ENCODE results near the gene RIMKLB. TPM values are rescaled to one million over a fixed set of nuclear protein-coding genes. Genes with fewer than 3 reads are reported as not detected.

RIMKLB gene, protein sequence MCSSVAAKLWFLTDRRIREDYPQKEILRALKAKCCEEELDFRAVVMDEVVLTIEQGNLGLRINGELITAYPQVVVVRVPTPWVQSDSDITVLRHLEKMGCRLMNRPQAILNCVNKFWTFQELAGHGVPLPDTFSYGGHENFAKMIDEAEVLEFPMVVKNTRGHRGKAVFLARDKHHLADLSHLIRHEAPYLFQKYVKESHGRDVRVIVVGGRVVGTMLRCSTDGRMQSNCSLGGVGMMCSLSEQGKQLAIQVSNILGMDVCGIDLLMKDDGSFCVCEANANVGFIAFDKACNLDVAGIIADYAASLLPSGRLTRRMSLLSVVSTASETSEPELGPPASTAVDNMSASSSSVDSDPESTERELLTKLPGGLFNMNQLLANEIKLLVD
- total RNA-seq, result 1 to 10 TPM; 4.3 to 6.0 TPM

DNA sequence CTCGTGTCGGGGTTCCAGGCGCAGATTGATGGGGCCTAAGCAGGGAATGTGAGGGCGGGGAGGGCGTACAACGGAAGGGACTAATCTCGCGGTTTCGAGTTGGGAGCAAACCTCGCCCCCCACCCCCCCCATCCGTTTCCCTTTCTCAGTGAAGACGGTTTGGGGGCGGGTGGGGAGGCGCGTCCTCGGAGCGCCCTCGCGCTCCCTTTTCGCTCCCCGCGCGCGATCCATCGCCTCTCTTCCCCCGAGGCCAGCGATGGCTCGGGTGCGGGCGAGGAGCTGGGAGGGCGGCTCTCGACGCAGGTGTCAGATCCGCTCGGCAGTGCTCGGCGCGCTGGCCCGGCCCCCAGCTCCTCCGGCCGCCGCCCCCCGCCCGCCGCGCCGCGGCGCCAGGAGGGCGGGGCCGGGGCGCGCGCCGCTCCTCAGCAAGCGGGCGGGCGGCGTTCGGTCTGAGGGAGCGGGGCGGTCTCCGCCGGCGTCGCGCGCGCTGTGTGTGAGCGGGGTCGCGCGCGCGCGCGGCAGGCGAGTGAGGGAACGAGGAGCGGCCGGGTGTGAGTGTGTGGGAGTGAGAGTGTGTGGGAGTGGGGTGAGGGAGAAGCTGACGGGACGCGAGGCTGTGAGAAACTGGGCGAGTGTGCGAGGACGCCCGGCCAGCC, at the start of gene RIMKLB:
RIMKLB (plus strand) TSS at position 516 of the 656 bp plus-strand sequence. CDS start 15,876 bp downstream, outside the sequence.
- Histone ChIP-seq H3K4me1 (no peaks in the 10 kb centered on the region), H3K27me3 (no peaks in the 10 kb centered on the region), H3K9ac (ENCODE audit: low read depth in 2 of 2, low read length in 2 of 2) (peak within 1 kb of the TSS; percentile 26 to 93), H3K9me3 (no peaks in the 10 kb centered on the region), H3K4me3 (peak within 1 kb of the TSS; percentile 61), H3K27ac (peak within 1 kb of the TSS; percentile 58), H3K36me3 (no peaks in the 10 kb centered on the region)
- TF ChIP-seq, protein P1, sequence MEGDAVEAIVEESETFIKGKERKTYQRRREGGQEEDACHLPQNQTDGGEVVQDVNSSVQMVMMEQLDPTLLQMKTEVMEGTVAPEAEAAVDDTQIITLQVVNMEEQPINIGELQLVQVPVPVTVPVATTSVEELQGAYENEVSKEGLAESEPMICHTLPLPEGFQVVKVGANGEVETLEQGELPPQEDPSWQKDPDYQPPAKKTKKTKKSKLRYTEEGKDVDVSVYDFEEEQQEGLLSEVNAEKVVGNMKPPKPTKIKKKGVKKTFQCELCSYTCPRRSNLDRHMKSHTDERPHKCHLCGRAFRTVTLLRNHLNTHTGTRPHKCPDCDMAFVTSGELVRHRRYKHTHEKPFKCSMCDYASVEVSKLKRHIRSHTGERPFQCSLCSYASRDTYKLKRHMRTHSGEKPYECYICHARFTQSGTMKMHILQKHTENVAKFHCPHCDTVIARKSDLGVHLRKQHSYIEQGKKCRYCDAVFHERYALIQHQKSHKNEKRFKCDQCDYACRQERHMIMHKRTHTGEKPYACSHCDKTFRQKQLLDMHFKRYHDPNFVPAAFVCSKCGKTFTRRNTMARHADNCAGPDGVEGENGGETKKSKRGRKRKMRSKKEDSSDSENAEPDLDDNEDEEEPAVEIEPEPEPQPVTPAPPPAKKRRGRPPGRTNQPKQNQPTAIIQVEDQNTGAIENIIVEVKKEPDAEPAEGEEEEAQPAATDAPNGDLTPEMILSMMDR (IDR thresholded peaks at IDR 0.05), result no peak
- intact Hi-C loops (cut with DNase I), result no loop called here
- DNase-seq, result peak; percentile 68

GRCh38 chr12:8648576-8649205, 49.1 kb upstream of the RIMKLB start:
- Histone ChIP-seq H3K36me3 (no peaks in the 10 kb centered on the region), H3K4me3 (no peak overlapping the region), H3K27ac (no peak overlapping the region), H3K27me3 (no peaks in the 10 kb centered on the region), H3K4me1 (no peaks in the 10 kb centered on the region), H3K9me3 (no peaks in the 10 kb centered on the region), H3K9ac (ENCODE audit: low read depth in 2 of 2, low read length in 2 of 2) (no peak overlapping the region)
- intact Hi-C loops (cut with DNase I), result no loop called here
- DNase-seq, result no peak
- TF ChIP-seq, protein P1 (IDR thresholded peaks at IDR 0.05), result no peak

DNA sequence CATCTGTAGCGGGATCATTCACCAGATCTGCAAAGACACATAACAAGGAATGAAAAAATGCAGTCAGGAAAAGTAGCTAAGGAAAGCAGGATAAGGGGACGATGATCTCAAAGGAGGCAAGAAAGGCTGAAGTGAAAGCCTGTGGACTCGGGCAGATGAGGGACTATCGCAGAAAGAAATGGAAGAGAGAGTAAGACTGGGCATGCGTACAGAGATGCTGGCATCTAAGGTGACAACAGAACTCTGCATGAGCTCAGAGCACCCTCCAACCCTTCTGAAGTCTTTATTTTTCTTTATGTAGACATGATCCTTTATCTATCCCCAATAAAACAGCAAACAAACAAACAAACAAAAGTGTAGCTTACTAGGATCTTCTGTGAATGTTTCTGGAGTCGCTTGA, 42.4 kb upstream of the RIMKLB start:
- Histone ChIP-seq H3K4me1 (no peaks in the 10 kb centered on the region), H3K36me3 (no peaks in the 10 kb centered on the region), H3K4me3 (no peak overlapping the region), H3K27me3 (no peaks in the 10 kb centered on the region), H3K9me3 (no peaks in the 10 kb centered on the region), H3K27ac (no peak overlapping the region), H3K9ac (ENCODE audit: low read depth in 2 of 2, low read length in 2 of 2) (no peak overlapping the region)
- TF ChIP-seq, protein P1 (IDR thresholded peaks at IDR 0.05), result no peak
- intact Hi-C loops (cut with DNase I), result no loop called here
- DNase-seq, result no peak

GRCh38 chr12:8658346-8658745, 39.4 kb upstream of the RIMKLB start:
- no peaks in the 10 kb centered on the region for H3K27me3 ChIP-seq
- H3K4me3 ChIP-seq, result no peak overlapping the region
- intact Hi-C loops (cut with DNase I), result no loop called here
- H3K4me1 ChIP-seq, result no peaks in the 10 kb centered on the region
- no peaks in the 10 kb centered on the region for H3K36me3 ChIP-seq
- H3K9me3 ChIP-seq, result no peaks in the 10 kb centered on the region
- DNase-seq, result no peak
- no peak overlapping the region for H3K27ac ChIP-seq
- no peak overlapping the region for H3K9ac ChIP-seq (ENCODE audit: low read depth in 2 of 2, low read length in 2 of 2)
- TF ChIP-seq, protein P1 (IDR thresholded peaks at IDR 0.05), result no peak

- TF ChIP-seq, protein P1 (IDR thresholded peaks at IDR 0.05), result no peak
- no peak overlapping the region for H3K4me3 ChIP-seq
- H3K9ac ChIP-seq (ENCODE audit: low read depth in 2 of 2, low read length in 2 of 2), result no peak overlapping the region
- no peaks in the 10 kb centered on the region for H3K36me3 ChIP-seq
- no peak overlapping the region for H3K27ac ChIP-seq
- intact Hi-C loops (cut with DNase I), result no loop called here
- no peaks in the 10 kb centered on the region for H3K27me3 ChIP-seq
- H3K9me3 ChIP-seq, result no peaks in the 10 kb centered on the region
- DNase-seq, result no peak
- no peaks in the 10 kb centered on the region for H3K4me1 ChIP-seq
Measured at GRCh38 chr12:8661016-8661415, 36.8 kb upstream of the RIMKLB start.

Data from colonic mucosa (tissue), 4 donors.